GDM1 (cell line): ENCODE results near the gene PPP1R9A.

ENCODE experiments used
- DNase-seq: peaks from one replicate; lab custom pipeline; 2025; lab: John Stamatoyannopoulos, UW

The PPP1R9A gene

GRCh38 chr7:95263785-95264362 is 356.5 kb downstream of the PPP1R9A start:
- DNase-seq = no peak

- no peak for DNase-seq
These were observed 357.0 kb downstream of the PPP1R9A start for GRCh38 chr7:95264363-95264891.

GRCh38 chr7:95265634-95266033 is 358.2 kb downstream of the PPP1R9A start:
- DNase-seq = no peak

GRCh38 chr7:95267754-95268153 is 360.4 kb downstream of the PPP1R9A start:
- DNase-seq = no peak

- DNase-seq = no peak
These were observed 362.2 kb downstream of the PPP1R9A start for GRCh38 chr7:95269640-95270039.

- no peak for DNase-seq
These were observed 368.7 kb downstream of the PPP1R9A start for GRCh38 chr7:95276114-95276513.

GRCh38 chr7:95279417-95279816 is 372.0 kb downstream of the PPP1R9A start:
- no peak for DNase-seq

- DNase-seq = no peak
These were observed 378.7 kb downstream of the PPP1R9A start for GRCh38 chr7:95286096-95286495.

GRCh38 chr7:95290166-95290830 is 382.9 kb downstream of the PPP1R9A start:
- DNase-seq = no peak

- DNase-seq = no peak
These were observed 388.0 kb downstream of the PPP1R9A start for GRCh38 chr7:95295397-95295796.

- no peak for DNase-seq
These were observed 389.1 kb downstream of the PPP1R9A start for GRCh38 chr7:95296456-95296855.

- no peak for DNase-seq
These were observed 389.6 kb downstream of the PPP1R9A start for GRCh38 chr7:95297041-95297440.

- DNase-seq = no peak
These were observed 390.7 kb downstream of the PPP1R9A start for GRCh38 chr7:95298091-95298490.

GRCh38 chr7:95303013-95303905 is 395.9 kb downstream of the PPP1R9A start:
- no peak for DNase-seq

GRCh38 chr7:95304990-95305389 is 397.6 kb downstream of the PPP1R9A start:
- DNase-seq = no peak

- DNase-seq = no peak
These were observed 402.6 kb downstream of the PPP1R9A start for GRCh38 chr7:95309951-95310350.

GRCh38 chr7:95311389-95311788 is 404.0 kb downstream of the PPP1R9A start:
- DNase-seq = no peak

- DNase-seq = no peak
These were observed 405.2 kb downstream of the PPP1R9A start for GRCh38 chr7:95312561-95312960.

- DNase-seq = no peak
These were observed 409.2 kb downstream of the PPP1R9A start for GRCh38 chr7:95316588-95316987.

GRCh38 chr7:95317546-95317945 is 410.2 kb downstream of the PPP1R9A start:
- no peak for DNase-seq

GRCh38 chr7:95317966-95318365 is 410.6 kb downstream of the PPP1R9A start:
- no peak for DNase-seq

GRCh38 chr7:95318501-95319100 is 411.2 kb downstream of the PPP1R9A start:
- DNase-seq = no peak
